LoVo (cell line): ENCODE data around the gene C20orf173.

ENCODE experiments used
- DNase-seq: peaks from one replicate; pipeline ENCODE4 v3.0.0-alpha.2; 2016; ENCODE audit warnings: low spot score

Gene C20orf173

DNA sequence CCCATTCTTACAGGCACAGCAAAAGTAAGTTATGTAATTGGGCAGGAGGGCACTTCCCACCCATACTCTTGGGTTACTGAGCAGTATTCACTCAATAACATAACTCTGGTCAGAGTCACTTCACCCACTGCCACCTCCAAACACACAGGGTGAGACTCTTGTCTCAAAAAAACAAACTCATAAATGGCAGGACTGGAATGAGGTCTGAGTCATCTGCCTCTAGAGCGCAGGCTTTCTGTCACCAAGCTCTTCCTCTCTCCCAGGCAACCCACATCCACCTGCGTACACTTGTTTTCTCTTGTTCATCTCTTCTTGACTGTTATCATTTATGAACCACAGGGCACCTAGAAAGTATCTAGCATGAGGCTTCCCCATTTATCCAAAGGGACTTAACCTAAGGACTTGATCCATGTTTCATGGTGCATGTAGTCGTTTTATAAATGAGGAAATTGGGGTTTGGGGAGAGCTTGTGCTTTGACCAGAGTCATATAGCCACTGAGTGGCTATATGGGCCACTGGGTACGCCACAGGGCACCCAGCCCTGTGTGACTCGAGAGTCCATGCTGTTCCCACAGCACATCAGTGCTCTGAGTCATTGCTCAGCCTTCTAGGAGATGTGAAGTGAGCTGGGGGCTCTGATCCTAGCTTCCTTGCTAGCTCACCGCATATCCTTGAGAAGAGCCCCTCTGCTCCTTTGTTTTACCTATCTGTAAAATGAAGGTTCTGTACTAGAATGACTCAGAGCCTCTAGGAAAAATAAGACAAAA, 22.4 kb downstream of the C20orf173 start:
- no peak for DNase-seq

DNA sequence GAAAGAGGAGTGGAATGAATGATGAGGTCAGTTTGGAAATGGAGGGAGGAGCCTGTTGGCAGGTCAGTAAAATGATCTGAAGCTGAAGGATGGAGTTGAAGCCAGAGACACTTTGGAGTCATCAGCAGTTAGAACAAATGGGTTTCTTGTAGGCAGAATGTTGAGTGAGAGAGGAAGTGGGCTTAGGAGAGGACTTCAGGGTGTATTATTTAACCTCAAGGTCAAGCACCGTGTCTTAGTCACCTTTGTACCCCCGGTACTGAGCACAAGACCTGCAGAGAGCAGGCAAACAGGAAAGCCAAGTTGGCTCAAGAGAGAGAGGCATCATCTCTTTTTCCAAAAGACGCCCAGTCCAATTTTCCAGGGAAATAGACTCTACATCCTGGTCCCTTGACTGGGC, 23.3 kb downstream of the C20orf173 start:
- DNase-seq, result no peak

DNA sequence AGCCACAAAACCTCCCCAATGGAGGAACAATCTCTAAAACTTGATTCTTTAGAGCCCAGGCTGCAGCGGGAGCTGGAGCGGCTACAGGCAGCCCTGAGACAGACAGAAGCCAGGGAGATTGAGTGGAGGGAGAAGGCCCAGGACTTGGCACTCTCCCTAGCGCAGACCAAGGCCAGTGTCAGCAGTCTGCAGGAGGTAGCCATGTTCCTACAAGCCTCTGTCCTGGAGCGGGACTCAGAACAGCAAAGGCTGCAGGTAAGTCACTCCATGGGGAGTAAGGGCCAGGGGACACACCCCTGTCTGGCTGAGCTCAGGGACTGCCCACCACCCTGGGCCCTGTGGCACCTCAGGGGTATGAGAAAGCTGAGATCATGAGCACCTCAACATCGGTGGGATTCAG, 24.7 kb downstream of the C20orf173 start:
- no peak for DNase-seq

DNA sequence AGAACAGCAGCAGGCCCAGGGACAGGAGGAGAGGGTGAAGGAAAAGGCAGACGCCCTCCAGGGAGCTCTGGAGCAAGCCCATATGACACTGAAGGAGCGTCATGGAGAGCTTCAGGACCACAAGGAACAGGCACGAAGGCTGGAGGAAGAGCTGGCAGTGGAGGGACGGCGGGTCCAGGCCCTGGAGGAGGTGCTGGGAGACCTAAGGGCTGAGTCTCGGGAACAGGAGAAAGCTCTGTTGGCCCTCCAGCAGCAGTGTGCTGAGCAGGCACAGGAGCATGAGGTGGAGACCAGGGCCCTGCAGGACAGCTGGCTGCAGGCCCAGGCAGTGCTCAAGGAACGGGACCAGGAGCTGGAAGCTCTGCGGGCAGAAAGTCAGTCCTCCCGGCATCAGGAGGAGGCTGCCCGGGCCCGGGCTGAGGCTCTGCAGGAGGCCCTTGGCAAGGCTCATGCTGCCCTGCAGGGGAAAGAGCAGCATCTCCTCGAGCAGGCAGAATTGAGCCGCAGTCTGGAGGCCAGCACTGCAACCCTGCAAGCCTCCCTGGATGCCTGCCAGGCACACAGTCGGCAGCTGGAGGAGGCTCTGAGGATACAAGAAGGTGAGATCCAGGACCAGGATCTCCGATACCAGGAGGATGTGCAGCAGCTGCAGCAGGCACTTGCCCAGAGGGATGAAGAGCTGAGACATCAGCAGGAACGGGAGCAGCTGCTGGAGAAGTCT, 25.5 kb downstream of the C20orf173 start:
- no peak for DNase-seq

DNA sequence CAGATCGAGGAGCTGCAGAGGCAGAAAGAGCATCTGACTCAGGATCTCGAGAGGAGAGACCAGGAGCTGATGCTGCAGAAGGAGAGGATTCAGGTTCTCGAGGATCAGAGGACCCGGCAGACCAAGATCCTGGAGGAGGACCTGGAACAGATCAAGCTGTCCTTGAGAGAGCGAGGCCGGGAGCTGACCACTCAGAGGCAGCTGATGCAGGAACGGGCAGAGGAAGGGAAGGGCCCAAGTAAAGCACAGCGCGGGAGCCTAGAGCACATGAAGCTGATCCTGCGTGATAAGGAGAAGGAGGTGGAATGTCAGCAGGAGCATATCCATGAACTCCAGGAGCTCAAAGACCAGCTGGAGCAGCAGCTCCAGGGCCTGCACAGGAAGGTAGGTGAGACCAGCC, 26.2 kb downstream of the C20orf173 start:
- DNase-seq, result no peak

DNA sequence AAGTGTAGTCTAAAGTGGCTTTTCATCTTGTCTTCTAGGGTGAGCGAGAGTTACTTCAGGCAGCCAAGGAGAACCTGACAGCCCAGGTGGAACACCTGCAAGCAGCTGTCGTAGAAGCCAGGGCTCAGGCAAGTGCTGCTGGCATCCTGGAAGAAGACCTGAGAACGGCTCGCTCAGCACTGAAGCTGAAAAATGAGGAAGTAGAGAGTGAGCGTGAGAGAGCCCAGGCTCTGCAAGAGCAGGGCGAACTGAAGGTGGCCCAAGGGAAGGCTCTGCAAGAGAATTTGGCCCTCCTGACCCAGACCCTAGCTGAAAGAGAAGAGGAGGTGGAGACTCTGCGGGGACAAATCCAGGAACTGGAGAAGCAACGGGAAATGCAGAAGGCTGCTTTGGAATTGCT, 27.1 kb downstream of the C20orf173 start:
- DNase-seq, result no peak

DNA sequence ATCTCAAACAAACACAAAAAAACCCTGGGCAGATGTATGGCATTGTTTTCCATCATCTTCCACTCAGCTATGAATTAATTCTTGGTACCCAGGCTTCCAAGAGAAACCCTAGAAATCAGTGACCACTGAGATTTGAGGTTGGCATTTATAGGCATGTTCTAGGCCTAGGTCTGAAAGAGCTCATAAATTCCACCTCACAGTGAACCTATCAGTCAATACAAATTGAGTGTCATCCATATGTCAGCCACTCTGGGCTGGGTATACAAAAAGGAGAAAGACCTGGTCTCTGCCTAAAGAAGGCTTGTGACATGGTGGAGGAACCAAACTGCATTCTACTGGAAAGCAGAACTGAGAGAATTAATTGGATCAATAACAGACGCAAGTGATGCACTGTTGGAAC, 30.2 kb downstream of the C20orf173 start:
- DNase-seq, result no peak

DNA sequence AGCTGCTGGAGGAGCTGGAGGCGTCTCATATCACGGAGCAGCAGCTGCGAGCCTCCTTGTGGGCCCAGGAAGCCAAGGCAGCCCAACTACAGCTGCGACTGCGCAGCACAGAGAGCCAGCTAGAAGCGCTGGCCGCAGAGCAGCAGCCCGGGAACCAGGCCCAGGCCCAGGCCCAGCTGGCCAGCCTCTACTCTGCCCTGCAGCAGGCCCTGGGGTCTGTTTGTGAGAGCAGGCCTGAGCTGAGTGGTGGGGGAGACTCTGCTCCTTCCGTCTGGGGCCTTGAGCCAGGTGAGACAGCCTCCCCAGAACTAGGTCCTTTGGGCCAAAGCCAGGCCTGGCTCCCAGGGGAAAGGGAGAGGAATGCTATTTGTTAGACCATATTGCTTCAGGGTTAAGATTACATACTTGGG, 31.7 kb downstream of the C20orf173 start:
- no peak for DNase-seq

DNA sequence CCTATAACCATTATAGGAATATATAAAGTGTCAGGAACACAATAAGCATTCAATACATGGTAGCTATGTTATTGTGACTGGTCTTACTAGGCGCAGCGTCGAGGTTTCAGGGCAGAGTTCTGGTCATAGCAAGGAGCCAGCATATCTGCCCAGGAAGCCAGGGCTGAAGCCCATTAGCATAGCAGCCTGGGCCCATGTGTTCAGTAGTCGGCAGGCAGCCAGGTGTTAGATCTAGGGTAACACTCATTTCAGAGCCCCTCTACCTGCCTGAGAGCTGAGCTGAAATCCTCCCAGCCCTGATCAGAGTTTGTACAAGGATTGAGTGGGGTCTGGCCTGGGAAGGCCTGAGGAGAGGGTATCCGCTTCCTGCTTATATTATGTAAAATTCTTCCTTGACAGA, 32.1 kb downstream of the C20orf173 start:
- DNase-seq, result no peak

DNA sequence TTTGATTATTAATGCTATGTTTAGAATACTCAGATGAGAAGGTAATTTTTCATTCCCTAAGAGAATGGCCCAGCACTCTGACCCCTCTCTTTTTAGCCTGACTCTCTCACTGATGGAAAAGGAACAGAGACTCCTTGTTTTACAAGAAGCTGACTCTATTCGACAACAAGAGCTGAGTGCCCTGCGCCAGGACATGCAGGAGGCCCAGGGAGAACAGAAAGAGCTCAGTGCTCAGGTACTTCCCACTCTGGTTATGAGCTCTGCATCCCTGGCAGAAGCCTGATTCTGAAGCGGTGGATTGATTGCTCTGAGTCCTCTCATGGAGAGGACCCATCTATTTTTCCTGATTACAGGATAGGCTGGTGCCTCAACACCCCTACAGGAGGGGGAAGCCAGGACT, 33.0 kb downstream of the C20orf173 start:
- no peak for DNase-seq

DNA sequence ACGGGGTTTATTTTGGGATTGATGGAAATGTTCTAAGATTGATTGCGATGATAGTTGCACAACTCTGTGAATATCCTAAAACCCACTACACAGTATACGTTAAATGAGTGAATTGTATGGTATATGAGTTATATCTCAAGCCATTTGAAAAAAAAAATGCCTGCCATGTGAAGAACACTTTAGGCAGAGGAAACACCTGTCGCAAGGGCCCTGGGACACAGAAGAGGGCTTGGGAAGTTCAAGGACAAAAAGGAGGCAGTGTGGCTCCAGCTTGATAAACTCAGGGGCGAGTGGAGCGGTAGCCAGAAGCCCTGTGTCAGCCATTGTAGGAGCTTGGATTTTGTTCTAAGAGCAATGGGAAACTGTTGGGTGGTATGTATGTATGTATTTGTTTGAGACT, 37.1 kb downstream of the C20orf173 start:
- no peak for DNase-seq

DNA sequence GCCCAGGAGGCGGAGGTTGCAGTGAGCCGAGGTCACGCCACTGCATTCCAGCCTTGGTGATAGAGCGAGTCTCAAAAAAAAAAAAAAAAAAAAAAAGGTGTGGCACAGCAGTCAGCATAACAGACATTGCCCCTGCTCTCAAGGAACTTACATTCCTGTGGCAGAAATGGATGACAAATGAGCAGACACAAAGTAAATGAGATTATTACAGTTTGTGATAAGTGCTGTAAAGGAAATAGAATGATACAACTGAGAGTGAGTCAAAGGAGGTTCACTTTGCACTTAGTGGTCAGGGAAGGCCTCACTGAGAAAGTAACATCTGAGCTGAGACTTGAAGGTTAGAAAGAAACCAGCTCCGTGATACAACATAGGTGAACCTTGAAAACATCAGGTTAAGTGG, 37.6 kb downstream of the C20orf173 start:
- no peak for DNase-seq

DNA sequence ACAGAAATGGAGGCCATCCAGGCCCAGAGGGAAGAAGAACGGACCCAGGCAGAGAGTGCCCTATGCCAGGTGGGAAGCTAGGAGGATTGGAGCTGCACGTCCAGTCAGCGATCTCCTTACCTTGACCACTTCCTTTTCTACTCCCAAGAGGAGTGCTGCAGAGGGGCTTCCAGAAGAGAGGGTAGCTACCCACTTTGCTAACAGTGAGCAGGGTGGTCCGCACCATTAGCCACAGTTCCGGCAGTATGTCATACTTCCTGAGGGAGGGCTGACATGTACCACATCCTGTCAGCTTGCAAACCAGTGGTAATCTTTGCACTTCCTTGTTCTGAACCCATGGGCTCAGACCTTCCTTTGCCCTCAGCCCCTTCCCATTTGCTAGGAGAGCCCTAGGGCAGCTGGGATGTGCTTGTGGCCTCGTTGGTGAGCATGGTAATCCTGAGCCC, 38.7 kb downstream of the C20orf173 start:
- DNase-seq, result no peak

DNA sequence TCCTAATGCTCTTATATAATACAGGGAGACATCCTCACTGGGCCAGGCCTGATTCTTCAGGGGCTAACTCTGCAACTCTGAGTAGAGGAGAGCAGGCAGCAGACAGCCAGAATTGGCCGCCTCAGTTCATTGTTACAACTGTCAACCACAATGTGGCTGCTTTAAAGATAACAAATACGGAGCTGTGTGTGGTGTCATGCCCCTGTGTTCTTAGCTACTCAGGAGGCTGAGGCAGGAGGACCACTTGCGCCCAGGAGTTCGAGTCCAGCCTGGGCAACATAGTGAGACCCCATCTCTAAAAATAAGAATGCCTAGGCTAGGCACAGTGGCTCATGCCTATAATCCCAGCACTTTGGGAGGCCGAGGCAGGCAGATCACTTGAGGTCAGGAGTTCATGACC, 39.7 kb downstream of the C20orf173 start:
- no peak for DNase-seq

DNA sequence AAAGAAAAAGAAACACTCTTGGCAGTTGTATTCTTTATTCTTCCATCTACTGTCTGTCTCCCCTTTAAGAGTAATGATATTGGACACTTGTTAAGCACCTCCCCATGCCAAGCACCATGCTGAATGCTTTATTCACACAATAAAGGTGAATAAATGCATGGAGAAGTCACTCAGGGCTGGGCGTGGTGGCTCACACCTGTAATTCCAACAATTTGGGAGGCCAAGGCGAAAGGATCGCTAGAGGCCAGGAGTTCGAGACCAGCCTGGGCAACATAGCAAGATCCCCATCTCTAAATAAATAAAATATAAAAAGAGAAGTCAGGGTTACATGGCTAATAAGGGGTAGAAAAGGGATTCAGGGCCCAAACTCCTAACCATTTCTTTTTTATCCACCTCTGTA, 42.0 kb downstream of the C20orf173 start:
- no peak for DNase-seq

DNA sequence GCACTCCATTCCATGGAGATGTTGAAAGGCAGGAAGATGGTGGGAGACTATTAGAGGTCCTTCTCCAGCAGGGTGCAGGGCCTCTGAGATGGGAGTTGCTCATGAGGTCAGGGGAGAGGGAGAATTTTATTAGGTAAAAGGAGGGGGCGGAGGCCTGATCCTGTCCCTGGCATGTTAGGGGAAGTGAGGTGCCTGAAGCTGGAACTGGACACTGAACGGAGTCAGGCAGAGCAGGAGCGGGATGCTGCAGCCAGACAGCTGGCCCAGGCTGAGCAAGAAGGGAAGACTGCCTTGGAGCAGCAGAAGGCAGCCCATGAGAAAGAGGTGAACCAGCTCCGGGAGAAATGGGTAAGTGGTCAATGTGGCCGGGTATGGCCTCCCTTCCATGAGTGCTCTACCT, 49.7 kb downstream of the C20orf173 start:
- DNase-seq, result no peak

DNA sequence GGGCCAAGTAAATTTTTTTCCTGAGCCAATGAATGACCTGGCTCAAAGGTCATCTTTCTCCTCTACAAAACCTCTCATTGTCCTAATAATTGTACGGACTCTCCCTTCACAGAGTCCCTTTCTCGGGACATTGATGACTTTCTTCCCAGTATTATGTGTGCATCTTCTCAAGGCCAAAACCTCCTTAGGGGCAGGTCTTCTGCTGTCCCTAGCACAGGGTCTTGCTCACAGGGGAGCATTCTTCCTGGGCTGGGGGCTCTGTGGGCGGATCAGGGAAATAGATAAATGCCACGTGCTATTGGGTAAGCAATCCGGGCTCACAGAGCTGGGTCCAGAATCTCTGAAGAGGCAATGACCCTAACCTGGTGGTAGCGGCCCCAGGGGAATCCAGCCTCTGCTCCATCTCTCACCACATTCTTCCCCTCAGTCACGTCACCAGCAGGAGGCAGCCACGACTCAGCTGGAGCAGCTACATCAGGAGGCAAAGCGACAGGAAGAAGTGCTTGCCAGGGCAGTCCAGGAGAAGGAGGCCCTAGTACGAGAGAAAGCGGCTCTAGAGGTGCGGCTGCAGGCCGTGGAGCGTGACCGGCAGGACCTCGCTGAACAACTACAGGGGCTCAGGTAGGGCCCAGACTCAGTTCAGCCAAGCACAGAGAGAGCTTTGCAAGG, 50.5 kb downstream of the C20orf173 start:
- DNase-seq, result no peak
